SH-SY5Y (cell line): ENCODE data around the gene FMNL2.

Experiments used
- GATA2 ChIP-seq: IDR thresholded peaks from 2 replicates; pipeline ENCODE4 v1.6.1; 2011; ENCODE audit warnings: mild to moderate bottlenecking, low read depth, low read length
- GATA3 ChIP-seq: IDR thresholded peaks from 2 replicates; pipeline ENCODE4 v1.6.1; 2011; ENCODE audit warnings: low read depth, mild to moderate bottlenecking, low read length, moderate library complexity

- TF ChIP-seq GATA2 (no peak), GATA3 (no peak)
Observed at GRCh38 chr2:152563764-152564163, 228.8 kb downstream of the FMNL2 start.
